UCSD-AML1 (cell line): Measurements from ENCODE around the gene CCDC188.
A peak's percentile ranks its signal among the peaks of the same experiment; 100 is the strongest.

Experiments
- DNase-seq: peaks from one replicate; lab custom pipeline; 2025; ENCODE audit not compliant: unreplicated experiment; lab: John Stamatoyannopoulos, UW

The CCDC188 gene

GRCh38 chr22:20185750-20186149 lies 34.9 kb upstream of the CCDC188 start:
- DNase-seq, result no peak

GRCh38 chr22:20184501-20185165 lies 33.8 kb upstream of the CCDC188 start:
- DNase-seq, result no peak

GRCh38 chr22:20183823-20184222 lies 33.0 kb upstream of the CCDC188 start:
- DNase-seq, result no peak

GRCh38 chr22:20183101-20183500 lies 32.2 kb upstream of the CCDC188 start:
- no peak for DNase-seq

GRCh38 chr22:20182365-20182764 lies 31.5 kb upstream of the CCDC188 start:
- DNase-seq, result no peak

GRCh38 chr22:20181884-20182236 lies 31.0 kb upstream of the CCDC188 start:
- no peak for DNase-seq

GRCh38 chr22:20181194-20181883 lies 30.5 kb upstream of the CCDC188 start:
- DNase-seq, result no peak

- DNase-seq, result no peak
These were observed 29.8 kb upstream of the CCDC188 start for GRCh38 chr22:20180640-20181039.

- DNase-seq, result no peak
These were observed 29.4 kb upstream of the CCDC188 start for GRCh38 chr22:20180245-20180630.

GRCh38 chr22:20179455-20180244 lies 28.8 kb upstream of the CCDC188 start:
- no peak for DNase-seq

GRCh38 chr22:20178915-20179227 lies 28.0 kb upstream of the CCDC188 start:
- no peak for DNase-seq

GRCh38 chr22:20178075-20178914 lies 27.4 kb upstream of the CCDC188 start:
- DNase-seq, result no peak

GRCh38 chr22:20177217-20177911 lies 26.5 kb upstream of the CCDC188 start:
- no peak for DNase-seq

- no peak for DNase-seq
These were observed 25.7 kb upstream of the CCDC188 start for GRCh38 chr22:20176421-20177085.

GRCh38 chr22:20175597-20175900 lies 24.7 kb upstream of the CCDC188 start:
- no peak for DNase-seq

GRCh38 chr22:20174785-20175596 lies 24.1 kb upstream of the CCDC188 start:
- DNase-seq, result peak; percentile 18

GRCh38 chr22:20173772-20174171 lies 22.9 kb upstream of the CCDC188 start:
- no peak for DNase-seq

- no peak for DNase-seq
These were observed 22.4 kb upstream of the CCDC188 start for GRCh38 chr22:20173246-20173645.

GRCh38 chr22:20172141-20172613 lies 21.3 kb upstream of the CCDC188 start:
- DNase-seq, result no peak
